ENCODE data around the gene HMCN1. TPM values are rescaled to one million over a fixed set of nuclear protein-coding genes. Genes with fewer than 3 reads are reported as not detected.

HMCN1 gene
- total RNA-seq, 1 experiment from 2014 or later: 0.23 TPM

DNA sequence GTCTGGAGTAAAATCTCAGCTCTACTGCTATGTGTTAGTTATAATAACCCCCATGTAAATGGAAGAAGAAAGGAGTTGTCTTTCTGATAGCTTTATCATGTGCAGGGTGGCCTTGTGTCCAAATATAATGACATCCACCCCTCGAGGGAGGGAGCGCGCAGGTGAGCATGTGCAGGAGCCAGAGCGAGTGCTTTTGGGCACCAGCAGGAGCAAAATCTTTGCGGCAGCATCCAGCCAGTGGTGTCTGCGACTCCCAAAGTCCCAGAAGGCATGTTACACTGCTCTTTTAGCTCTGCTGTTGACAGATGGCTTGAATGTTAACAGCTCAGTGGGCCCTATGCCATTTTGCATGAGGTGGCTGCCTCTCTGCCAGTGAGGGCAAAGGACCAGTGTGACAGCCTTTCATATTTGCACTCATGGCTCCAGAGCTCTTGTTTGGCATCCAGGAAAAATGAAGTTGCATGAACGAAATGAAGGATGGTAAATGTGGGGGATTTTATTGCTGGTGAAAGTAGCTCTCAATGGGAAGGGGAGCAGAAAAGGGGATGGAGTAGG is 146.7 kb downstream of the HMCN1 start:
- POLR2A ChIA-PET: no interaction called here
- Histone ChIP-seq H3K4me1 (ENCODE audit: control insufficient read depth, insufficient read depth, low read length) (no peaks in the 10 kb centered on the region), H3K4me3 (ENCODE audit: low read depth in 2 of 2, low read length in 2 of 2) (no peak overlapping the region), H3K36me3 (ENCODE audit: control insufficient read depth, insufficient read depth, low read length) (no peaks in the 10 kb centered on the region), H3K27ac (ENCODE audit: low read length) (no peak overlapping the region), H3K27me3 (ENCODE audit: control insufficient read depth, insufficient read depth, low read length) (no peaks in the 10 kb centered on the region), H3K9me3 (ENCODE audit: control insufficient read depth, insufficient read depth, low read depth, low read length) (no peaks in the 10 kb centered on the region)
- no peak for ATAC-seq
- no peak for DNase-seq (ENCODE audit: low read depth, low spot score)
- CTCF ChIA-PET: no interaction called here
- TF ChIP-seq, protein P1, sequence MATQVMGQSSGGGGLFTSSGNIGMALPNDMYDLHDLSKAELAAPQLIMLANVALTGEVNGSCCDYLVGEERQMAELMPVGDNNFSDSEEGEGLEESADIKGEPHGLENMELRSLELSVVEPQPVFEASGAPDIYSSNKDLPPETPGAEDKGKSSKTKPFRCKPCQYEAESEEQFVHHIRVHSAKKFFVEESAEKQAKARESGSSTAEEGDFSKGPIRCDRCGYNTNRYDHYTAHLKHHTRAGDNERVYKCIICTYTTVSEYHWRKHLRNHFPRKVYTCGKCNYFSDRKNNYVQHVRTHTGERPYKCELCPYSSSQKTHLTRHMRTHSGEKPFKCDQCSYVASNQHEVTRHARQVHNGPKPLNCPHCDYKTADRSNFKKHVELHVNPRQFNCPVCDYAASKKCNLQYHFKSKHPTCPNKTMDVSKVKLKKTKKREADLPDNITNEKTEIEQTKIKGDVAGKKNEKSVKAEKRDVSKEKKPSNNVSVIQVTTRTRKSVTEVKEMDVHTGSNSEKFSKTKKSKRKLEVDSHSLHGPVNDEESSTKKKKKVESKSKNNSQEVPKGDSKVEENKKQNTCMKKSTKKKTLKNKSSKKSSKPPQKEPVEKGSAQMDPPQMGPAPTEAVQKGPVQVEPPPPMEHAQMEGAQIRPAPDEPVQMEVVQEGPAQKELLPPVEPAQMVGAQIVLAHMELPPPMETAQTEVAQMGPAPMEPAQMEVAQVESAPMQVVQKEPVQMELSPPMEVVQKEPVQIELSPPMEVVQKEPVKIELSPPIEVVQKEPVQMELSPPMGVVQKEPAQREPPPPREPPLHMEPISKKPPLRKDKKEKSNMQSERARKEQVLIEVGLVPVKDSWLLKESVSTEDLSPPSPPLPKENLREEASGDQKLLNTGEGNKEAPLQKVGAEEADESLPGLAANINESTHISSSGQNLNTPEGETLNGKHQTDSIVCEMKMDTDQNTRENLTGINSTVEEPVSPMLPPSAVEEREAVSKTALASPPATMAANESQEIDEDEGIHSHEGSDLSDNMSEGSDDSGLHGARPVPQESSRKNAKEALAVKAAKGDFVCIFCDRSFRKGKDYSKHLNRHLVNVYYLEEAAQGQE (IDR thresholded peaks at IDR 0.05; ENCODE audit: insufficient read depth in 1 of 2, low read depth in 2 of 2, low read length in 1 of 2): no peak
- TF ChIP-seq SIN3A (IDR thresholded peaks at IDR 0.05; ENCODE audit: borderline replicate concordance, insufficient read depth, low read depth, low read length) (no peak), TCF7L2 (IDR thresholded peaks at IDR 0.05; ENCODE audit: low read depth, low read length) (no peak), POLR2AphosphoS5 (IDR thresholded peaks at IDR 0.05; ENCODE audit: low read depth, low read length) (no peak)
- TF ChIP-seq, protein P2, sequence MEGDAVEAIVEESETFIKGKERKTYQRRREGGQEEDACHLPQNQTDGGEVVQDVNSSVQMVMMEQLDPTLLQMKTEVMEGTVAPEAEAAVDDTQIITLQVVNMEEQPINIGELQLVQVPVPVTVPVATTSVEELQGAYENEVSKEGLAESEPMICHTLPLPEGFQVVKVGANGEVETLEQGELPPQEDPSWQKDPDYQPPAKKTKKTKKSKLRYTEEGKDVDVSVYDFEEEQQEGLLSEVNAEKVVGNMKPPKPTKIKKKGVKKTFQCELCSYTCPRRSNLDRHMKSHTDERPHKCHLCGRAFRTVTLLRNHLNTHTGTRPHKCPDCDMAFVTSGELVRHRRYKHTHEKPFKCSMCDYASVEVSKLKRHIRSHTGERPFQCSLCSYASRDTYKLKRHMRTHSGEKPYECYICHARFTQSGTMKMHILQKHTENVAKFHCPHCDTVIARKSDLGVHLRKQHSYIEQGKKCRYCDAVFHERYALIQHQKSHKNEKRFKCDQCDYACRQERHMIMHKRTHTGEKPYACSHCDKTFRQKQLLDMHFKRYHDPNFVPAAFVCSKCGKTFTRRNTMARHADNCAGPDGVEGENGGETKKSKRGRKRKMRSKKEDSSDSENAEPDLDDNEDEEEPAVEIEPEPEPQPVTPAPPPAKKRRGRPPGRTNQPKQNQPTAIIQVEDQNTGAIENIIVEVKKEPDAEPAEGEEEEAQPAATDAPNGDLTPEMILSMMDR (IDR thresholded peaks at IDR 0.05): no peak
- in situ Hi-C loops (cut with HindIII; ENCODE audit: low pct_unique_long_range_greater_than_20kb, low sequenced_read_pairs) (no loop called here), intact Hi-C loops (cut with micrococcal nuclease; ENCODE audit: unreplicated experiment) (no loop called here)
- BruUV-seq (replicated peaks): no TSS peak

- no TSS peak for BruUV-seq (replicated peaks)
- no peaks in the 10 kb centered on the region for H3K36me3 ChIP-seq (ENCODE audit: control insufficient read depth, insufficient read depth, low read length)
- H3K4me1 ChIP-seq (ENCODE audit: control insufficient read depth, insufficient read depth, low read length): no peaks in the 10 kb centered on the region
- TF ChIP-seq POLR2AphosphoS5 (IDR thresholded peaks at IDR 0.05; ENCODE audit: low read depth, low read length): no peak
- TF ChIP-seq, protein P2 (IDR thresholded peaks at IDR 0.05): no peak
- TF ChIP-seq, protein P1 (IDR thresholded peaks at IDR 0.05; ENCODE audit: insufficient read depth in 1 of 2, low read depth in 2 of 2, low read length in 1 of 2): no peak
- TF ChIP-seq SIN3A (IDR thresholded peaks at IDR 0.05; ENCODE audit: borderline replicate concordance, insufficient read depth, low read depth, low read length): no peak
- no peak for TF ChIP-seq TCF7L2 (IDR thresholded peaks at IDR 0.05; ENCODE audit: low read depth, low read length)
- no peak overlapping the region for H3K4me3 ChIP-seq (ENCODE audit: low read depth in 2 of 2, low read length in 2 of 2)
- intact Hi-C loops (cut with micrococcal nuclease; ENCODE audit: unreplicated experiment): no loop called here
- ChIA-PET CTCF (no interaction called here), POLR2A (no interaction called here)
- no peaks in the 10 kb centered on the region for H3K27me3 ChIP-seq (ENCODE audit: control insufficient read depth, insufficient read depth, low read length)
- no peak overlapping the region for H3K27ac ChIP-seq (ENCODE audit: low read length)
- DNase-seq (ENCODE audit: low read depth, low spot score) (no peak), ATAC-seq (no peak)
- no peaks in the 10 kb centered on the region for H3K9me3 ChIP-seq (ENCODE audit: control insufficient read depth, insufficient read depth, low read depth, low read length)
- in situ Hi-C loops (cut with HindIII; ENCODE audit: low pct_unique_long_range_greater_than_20kb, low sequenced_read_pairs): no loop called here
Measured at GRCh38 chr1:185886046-185886445, 151.9 kb downstream of the HMCN1 start.

All from Panc1 (cell line).